Measurements from ENCODE around the gene ATL2. TPM values are rescaled to one million over a fixed set of nuclear protein-coding genes. Genes with fewer than 3 reads are reported as not detected.

Gene ATL2
- total and polyA plus RNA-seq, 9 donors = 47.9 to 149 (median 88.6) TPM

GRCh38 chr2:38394903-38395341 lies 17.8 kb upstream of the ATL2 start:
- H3K27ac ChIP-seq = no peak overlapping the region
- no peaks in the 10 kb centered on the region for H3K9me3 ChIP-seq
- H3K27me3 ChIP-seq = no peaks in the 10 kb centered on the region
- WGBS, 3 donors = 83 to 90% (median 85%) methylated on average over 5 of the region's 5 CpGs
- no peaks in the 10 kb centered on the region for H3K36me3 ChIP-seq
- no peak overlapping the region for H3K4me3 ChIP-seq
- H3K4me1 ChIP-seq (ENCODE audit: insufficient read depth) = peaks cover 1% of the 10 kb centered on the region
- intact Hi-C loops (cut with DNase I) = no loop called here
- no peak for DNase-seq
- TF ChIP-seq EP300 (IDR thresholded peaks at IDR 0.05) = no peak
- TF ChIP-seq CTCF (IDR thresholded peaks at IDR 0.05) = no peak
- TF ChIP-seq POLR2A (IDR thresholded peaks at IDR 0.05) = no peak

DNA sequence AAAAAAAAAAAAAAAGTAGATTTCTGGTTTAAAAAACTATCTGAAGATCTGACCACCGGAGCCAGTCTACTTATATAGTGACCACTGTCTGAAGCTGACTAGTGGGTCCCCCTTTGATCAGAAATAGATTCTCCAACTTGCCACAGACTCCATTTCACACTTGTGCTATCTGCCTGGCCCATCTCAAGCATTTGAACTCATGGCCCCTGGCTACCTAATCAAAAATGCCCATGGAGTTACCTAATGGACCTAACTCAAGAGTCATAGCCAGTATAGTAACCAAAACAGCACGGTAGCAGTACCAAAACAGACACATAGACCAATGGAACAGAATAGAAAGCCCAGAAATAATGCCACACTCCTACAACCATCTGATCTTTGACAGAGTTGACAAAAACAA lies 17.0 kb upstream of the ATL2 start:
- intact Hi-C loops (cut with DNase I) = no loop called here
- H3K36me3 ChIP-seq = no peaks in the 10 kb centered on the region
- no peaks in the 10 kb centered on the region for H3K27me3 ChIP-seq
- whole genome bisulfite sequencing, 3 donors = 91 to 95% (median 94%) methylated on average over 2 of the region's 2 CpGs
- H3K27ac ChIP-seq = no peak overlapping the region
- TF ChIP-seq CTCF (IDR thresholded peaks at IDR 0.05) = no peak
- TF ChIP-seq EP300 (IDR thresholded peaks at IDR 0.05) = no peak
- TF ChIP-seq POLR2A (IDR thresholded peaks at IDR 0.05) = no peak
- H3K4me3 ChIP-seq = no peak overlapping the region
- no peak for DNase-seq
- no peaks in the 10 kb centered on the region for H3K9me3 ChIP-seq
- H3K4me1 ChIP-seq (ENCODE audit: insufficient read depth) = peaks cover 1% of the 10 kb centered on the region

DNA sequence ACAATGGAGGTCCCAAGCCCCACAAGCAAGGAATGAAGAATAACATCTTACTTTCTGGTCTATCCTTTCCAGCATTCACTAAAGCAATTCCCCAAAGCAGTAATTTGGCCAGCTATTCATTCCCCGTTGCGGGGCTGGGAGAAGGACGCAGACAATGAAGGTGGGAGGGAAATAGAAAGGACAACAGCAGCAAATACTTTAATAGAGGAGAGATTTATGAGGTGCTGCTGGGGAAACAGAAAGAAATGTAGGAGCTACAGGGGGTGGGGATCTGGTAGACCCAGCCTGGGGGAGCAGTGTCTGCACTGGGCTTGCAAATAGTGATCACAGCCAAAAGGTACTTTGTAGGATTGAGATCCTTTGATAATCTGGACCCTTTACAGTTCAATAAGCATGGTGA lies 13.9 kb upstream of the ATL2 start:
- DNase-seq = no peak
- TF ChIP-seq POLR2A (IDR thresholded peaks at IDR 0.05) = no peak
- no peak for TF ChIP-seq EP300 (IDR thresholded peaks at IDR 0.05)
- Histone ChIP-seq H3K9me3 (no peaks in the 10 kb centered on the region), H3K4me3 (no peak overlapping the region), H3K4me1 (ENCODE audit: insufficient read depth) (peaks cover under 1% of the 10 kb centered on the region), H3K27me3 (no peaks in the 10 kb centered on the region), H3K27ac (no peak overlapping the region), H3K36me3 (no peaks in the 10 kb centered on the region)
- WGBS, 3 donors = 54 to 76% (median 74%) methylated on average over 3 of the region's 3 CpGs
- intact Hi-C loops (cut with DNase I) = no loop called here

DNA sequence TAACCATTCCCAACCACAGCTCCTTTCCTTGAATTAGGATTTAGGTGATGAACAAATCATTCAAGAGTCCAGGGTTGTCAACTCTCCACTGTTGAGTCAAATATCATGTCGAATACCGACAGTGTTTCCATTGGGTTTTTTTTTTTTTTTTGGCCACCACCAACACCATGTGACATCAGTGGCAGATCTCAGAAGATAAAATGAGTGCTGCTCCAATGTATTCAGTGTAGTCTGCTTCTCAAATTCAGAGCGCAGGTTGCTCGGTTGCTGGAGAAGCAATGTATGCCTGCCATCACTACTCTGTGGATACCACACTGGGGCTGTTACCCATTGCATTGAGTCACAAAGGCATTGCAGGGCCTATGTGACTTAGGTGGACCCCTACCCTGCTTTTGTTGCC lies 10.8 kb upstream of the ATL2 start:
- no peaks in the 10 kb centered on the region for H3K4me1 ChIP-seq (ENCODE audit: insufficient read depth)
- TF ChIP-seq CTCF (IDR thresholded peaks at IDR 0.05) (no peak), POLR2A (IDR thresholded peaks at IDR 0.05) (no peak), EP300 (IDR thresholded peaks at IDR 0.05) (no peak)
- no peak for DNase-seq
- WGBS, 3 donors = 92 to 95% (median 93%) methylated on average over 4 of the region's 4 CpGs
- H3K27ac ChIP-seq = no peak overlapping the region
- H3K27me3 ChIP-seq = no peaks in the 10 kb centered on the region
- H3K4me3 ChIP-seq = no peak overlapping the region
- intact Hi-C loops (cut with DNase I) = no loop called here
- no peaks in the 10 kb centered on the region for H3K36me3 ChIP-seq
- no peaks in the 10 kb centered on the region for H3K9me3 ChIP-seq

GRCh38 chr2:38386821-38387220 lies 9.7 kb upstream of the ATL2 start:
- 37 to 42% (median 38%) methylated on average over 7 of the region's 7 CpGs for WGBS, 3 donors
- DNase-seq = no peak
- intact Hi-C loops (cut with DNase I) = no loop called here
- H3K4me3 ChIP-seq = no peak overlapping the region
- H3K27ac ChIP-seq = no peak overlapping the region
- H3K27me3 ChIP-seq = no peaks in the 10 kb centered on the region
- no peaks in the 10 kb centered on the region for H3K9me3 ChIP-seq
- no peaks in the 10 kb centered on the region for H3K36me3 ChIP-seq
- no peak for TF ChIP-seq EP300 (IDR thresholded peaks at IDR 0.05)
- TF ChIP-seq CTCF (IDR thresholded peaks at IDR 0.05) = no peak
- no peak for TF ChIP-seq POLR2A (IDR thresholded peaks at IDR 0.05)
- no peaks in the 10 kb centered on the region for H3K4me1 ChIP-seq (ENCODE audit: insufficient read depth)
